GM18951 (cell line): ENCODE results near the gene MAP1LC3B2.

Experiments
- POLR2A ChIP-seq: IDR thresholded peaks from 4 replicates; pipeline ENCODE4 v1.6.1; 2011; ENCODE audit warnings: mild to moderate bottlenecking; ENCODE audit not compliant: insufficient read length, insufficient read depth; ENCODE audit errors: extremely low read depth
- in situ Hi-C: fragments of 300-500 bp; cut with MboI; formaldehyde crosslinking; loops from one replicate; pipeline ENCODE4 v1.12.0; 2022; ENCODE audit warnings: low sequenced_read_pairs, mixed read lengths, inconsistent platforms; ENCODE audit not compliant: unreplicated experiment

The MAP1LC3B2 gene

GRCh38 chr12:116583129-116583694 lies 24.0 kb downstream of the MAP1LC3B2 start:
- in situ Hi-C loops = no loop called here
- TF ChIP-seq POLR2A = no peak

- TF ChIP-seq POLR2A = no peak
- in situ Hi-C loops = no loop called here
These were observed 28.1 kb downstream of the MAP1LC3B2 start for GRCh38 chr12:116587270-116587669.

- no peak for TF ChIP-seq POLR2A
- in situ Hi-C loops = no loop called here
These were observed 29.3 kb downstream of the MAP1LC3B2 start for GRCh38 chr12:116588390-116589028.

GRCh38 chr12:116589581-116589980 lies 30.4 kb downstream of the MAP1LC3B2 start:
- TF ChIP-seq POLR2A = no peak
- in situ Hi-C loops = no loop called here

- TF ChIP-seq POLR2A = no peak
- in situ Hi-C loops = no loop called here
These were observed 31.4 kb downstream of the MAP1LC3B2 start for GRCh38 chr12:116590561-116590960.

- TF ChIP-seq POLR2A = no peak
- in situ Hi-C loops = no loop called here
These were observed 32.9 kb downstream of the MAP1LC3B2 start for GRCh38 chr12:116591855-116592637.

- in situ Hi-C loops = no loop called here
- no peak for TF ChIP-seq POLR2A
These were observed 33.5 kb downstream of the MAP1LC3B2 start for GRCh38 chr12:116592731-116593130.

- in situ Hi-C loops = no loop called here
- TF ChIP-seq POLR2A = no peak
These were observed 35.3 kb downstream of the MAP1LC3B2 start for GRCh38 chr12:116594325-116595038.

GRCh38 chr12:116595186-116595585 lies 36.0 kb downstream of the MAP1LC3B2 start:
- in situ Hi-C loops = no loop called here
- no peak for TF ChIP-seq POLR2A

GRCh38 chr12:116595672-116596071 lies 36.5 kb downstream of the MAP1LC3B2 start:
- no peak for TF ChIP-seq POLR2A
- in situ Hi-C loops = no loop called here

GRCh38 chr12:116597886-116598285 lies 38.7 kb downstream of the MAP1LC3B2 start:
- TF ChIP-seq POLR2A = no peak
- in situ Hi-C loops = no loop called here

- no peak for TF ChIP-seq POLR2A
- in situ Hi-C loops = no loop called here
These were observed 39.4 kb downstream of the MAP1LC3B2 start for GRCh38 chr12:116598311-116599284.
